HG02571 (cell line): ENCODE measurements around the gene KMT2E.

ENCODE experiments used
- ATAC-seq: cut with Tn5 transposase; IDR thresholded peaks from one replicate; pipeline ENCODE4 v1.9.1; 2021; ENCODE audit warnings: mild to moderate bottlenecking, moderate library complexity; ENCODE audit not compliant: unreplicated experiment

Gene KMT2E

DNA sequence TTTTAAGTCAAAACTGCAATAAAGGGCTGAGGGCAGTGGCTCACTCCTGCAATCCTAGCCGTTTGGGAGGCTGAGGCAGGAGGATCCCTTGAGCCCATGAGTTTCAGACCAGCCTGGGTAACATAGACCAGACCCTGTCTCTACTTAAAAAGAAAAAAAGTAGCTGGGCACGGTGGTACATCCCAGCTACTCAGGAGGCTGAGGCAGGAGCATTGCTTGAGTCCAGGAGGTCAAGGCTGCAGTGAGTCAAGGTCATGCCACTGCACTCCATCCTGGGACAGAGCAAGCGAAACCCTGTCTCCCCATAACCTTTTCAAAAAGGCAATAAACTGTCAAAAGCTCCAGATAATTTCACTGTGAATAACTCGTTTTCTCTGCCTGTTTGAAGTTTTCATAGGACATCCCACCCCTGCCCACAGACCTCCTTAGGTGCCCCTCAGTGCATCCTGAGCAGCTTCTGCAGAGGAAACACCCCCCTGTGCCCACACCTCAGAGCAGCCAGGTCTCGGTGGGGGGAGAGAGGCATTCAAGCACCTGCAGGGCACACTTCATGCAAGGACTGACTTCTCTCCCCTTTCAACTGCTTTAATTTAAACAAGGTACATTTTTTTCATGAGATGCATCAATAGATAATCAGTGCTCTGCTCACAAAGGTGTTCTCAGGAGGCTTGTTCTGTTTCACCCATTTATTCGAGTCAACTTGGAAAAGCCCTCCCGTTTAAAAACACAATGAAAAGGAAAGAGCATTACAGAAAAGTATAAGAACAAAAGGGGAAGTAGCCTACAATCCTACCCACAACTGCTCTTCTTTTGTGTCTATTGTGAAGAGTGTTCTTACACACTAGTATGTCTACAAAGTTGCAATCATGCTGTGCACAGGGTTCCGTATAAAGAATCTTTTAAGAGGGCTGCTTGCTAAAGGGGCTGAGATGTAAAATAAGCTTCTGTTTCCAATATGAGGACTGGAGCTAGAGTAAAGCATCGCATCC lies 104.9 kb downstream of the KMT2E start:
- no peak for ATAC-seq

DNA sequence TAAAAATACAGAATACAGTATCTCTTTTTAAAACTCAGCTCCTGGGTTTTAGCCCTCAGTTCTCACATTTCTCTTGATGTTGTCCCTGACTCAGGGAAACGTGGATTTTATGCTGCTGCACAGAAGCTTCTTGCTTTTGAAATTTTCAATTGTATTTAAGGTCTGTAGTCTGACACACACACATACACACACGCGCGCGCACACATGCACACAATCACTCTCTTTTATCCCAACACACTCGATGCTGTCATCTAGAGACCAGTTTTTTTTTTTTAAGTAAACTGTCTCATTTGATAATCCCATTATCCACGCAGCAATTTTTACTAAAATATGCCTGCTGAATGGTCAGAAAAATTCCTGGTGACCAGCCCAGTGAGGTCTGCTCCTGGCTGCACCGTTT lies 108.6 kb downstream of the KMT2E start:
- no peak for ATAC-seq

DNA sequence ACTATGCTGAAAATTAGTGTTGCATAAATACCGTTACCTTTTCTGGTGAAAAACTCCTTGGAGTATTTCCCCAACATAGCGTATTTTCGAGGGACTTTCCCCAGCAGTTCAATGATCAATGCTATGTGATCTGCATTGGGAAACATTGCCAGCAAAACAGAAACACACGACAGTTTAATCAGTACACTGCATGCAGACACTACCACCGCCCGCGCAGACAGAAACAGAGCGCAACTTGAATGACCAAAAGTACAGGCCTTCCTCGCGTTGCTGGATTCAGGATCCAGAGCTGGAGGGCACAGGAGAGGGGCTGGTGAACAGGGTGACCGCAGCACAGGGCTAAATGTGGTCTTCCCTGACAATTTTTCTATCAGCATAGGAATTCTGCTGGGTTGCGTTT lies 111.7 kb downstream of the KMT2E start:
- ATAC-seq: no peak

DNA sequence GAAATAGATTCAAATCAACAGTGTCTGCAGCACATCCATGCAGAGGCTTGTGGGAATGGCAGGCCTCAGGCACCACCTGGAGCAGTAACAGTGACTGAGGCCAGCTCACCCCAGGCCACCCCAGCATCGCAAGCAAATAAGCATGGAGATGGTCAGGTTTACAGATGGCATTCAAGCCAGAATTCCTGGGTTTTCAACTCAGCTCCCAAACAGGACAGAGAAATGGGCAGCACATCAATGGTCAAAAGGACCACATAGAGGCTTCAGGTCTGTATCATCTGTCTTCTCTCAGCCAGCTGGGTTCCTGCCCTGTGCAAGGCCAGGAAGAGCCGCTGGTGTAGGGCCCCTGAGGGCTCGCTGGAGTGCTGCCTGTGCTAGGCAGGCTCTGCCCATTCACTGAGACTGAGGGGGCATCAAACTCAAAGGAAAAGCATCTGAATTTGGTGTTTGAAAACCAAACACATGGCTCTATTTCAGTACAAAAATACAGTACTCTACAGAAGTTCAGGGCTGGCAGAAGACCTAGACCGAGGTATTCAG lies 112.5 kb downstream of the KMT2E start:
- ATAC-seq: no peak

DNA sequence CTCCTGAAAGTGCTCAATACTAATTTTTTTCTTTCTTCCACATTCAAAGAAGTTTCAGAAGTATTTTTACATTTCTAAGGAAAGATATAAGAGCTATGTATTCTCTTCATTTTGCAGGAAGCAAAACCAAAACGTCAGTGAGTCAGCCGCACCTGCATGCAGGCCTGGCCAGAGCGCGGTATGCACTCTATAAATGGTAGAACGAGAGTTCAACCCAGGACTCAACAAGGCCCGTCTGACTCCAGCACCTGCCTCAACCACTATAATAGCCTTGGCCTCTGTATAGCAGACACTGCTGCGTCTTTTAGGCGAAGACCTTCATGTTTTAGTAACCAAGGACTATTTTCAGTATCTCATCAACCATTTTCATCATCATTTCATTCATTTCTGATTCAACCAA lies 113.2 kb downstream of the KMT2E start:
- ATAC-seq: no peak

DNA sequence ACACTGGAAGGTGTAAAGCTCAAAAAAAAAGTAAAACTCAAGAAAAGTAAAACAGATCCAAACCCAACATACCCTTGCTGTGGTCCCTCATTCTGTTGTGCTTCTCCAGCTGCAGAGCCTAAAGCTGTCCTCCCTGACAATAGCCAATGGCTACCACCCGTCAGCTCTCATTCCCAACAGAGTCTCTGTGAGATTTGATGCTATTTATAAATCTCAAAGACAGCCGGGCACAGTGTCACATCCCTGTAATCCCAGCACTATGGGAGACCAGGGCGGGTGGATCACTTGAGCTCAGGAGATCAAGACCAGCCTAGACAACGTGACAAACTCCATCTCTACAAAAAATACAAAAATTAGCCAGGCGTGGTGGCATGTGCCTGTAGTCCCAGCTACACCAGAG lies 116.0 kb downstream of the KMT2E start:
- no peak for ATAC-seq

DNA sequence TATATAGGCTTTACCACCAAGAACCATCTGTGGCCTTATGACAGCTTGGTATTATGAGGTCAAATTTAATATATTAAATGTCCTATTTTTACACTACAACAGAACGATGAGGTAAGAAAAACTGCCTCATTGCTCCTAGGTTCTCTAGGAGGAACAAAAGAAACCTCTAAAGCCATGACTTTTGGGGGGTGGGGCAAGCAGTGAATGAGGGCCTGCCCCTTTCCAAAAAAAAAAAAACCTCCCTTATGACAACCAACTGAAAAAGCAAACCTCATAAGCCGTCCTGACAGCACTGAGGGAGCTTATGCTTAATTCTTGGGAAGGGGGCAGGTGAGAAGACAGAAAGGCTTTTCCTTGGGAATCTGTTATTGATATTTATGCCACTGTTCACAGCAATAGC lies 116.6 kb downstream of the KMT2E start:
- no peak for ATAC-seq

DNA sequence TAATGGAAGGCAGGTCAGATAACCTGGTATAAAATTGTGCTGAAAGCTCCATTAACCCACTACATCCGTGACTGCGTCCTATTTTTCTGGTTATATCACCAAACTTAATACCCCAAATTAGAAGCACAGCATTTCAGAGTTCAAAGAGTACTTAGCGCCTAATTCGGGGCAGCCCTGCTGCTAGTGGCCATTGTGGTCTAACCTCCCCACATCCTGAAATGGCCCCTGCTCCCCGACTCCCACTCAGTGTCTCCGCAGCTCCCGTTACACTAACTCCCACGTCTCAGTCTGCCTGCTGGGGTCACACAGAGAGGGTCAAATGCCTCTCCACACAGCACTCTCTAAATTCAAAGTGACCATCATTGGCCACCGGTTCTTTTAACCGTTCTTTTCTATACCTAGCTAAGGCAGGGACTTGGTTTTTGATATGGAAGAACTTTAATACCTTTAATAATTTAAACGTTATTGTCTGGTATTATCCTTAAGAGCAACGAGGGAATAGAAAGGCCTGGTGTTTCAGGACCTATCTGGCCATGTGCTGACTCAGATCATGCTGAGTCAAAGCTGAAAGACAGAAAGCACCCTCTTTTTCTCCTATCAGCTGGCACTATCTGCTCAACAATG lies 117.1 kb downstream of the KMT2E start:
- ATAC-seq: peak; percentile 75

DNA sequence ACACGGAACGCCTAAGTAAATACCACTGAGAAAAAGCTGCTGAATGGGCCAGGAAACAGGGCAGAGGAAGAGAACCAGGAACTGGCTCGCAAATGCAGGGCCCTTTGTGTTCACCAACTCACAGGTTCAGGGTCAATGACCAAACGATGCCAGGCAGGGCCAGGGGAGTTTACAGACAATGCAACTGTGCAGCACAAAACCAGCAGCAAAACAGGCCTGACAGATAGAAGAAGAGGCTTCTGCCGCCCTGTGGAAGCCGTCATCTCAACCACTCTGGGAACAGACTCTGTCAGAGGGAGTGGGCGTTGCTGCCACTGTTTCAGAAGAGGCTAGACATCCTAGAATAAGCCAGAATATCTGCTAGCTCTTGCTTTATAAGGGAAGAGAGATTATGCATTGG lies 117.9 kb downstream of the KMT2E start:
- ATAC-seq: no peak

DNA sequence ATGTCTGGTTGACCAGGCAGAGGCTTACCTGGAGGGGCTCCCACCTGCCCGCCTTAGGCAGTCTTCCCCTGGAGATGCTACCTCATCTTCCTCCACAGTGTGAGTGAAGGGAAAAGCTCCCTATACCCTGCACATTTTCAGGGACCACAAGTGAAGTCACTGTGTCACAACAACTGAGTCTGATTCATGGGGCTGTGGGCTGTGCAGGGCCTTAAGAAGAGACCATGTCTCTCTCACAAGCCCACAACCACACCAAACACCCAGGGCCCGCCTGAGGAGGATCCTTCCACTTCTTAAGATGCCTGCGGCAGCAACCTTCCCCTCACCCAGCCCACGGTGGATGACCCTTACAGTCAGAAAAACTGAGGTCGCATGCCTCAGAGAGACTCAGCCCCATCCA lies 118.3 kb downstream of the KMT2E start:
- no peak for ATAC-seq

DNA sequence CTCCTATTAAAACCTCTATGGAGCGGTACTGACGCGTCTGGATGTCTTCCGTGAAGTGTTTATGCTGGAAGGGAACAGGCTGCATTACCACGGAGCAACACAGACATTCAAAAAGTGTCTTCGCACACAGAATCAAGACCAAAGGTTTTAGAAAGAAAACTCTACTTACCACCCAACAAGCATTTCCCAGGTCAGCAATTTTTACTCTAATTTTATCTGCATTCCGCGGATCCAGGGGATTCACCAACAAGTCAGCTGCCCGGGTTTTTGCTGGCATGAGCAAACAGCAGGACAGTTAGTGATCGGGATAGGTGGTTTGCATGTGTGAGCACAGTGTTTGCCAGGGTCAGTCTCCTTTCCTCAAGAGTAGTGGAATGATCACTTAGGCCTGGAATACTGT lies 118.8 kb downstream of the KMT2E start:
- ATAC-seq: no peak

DNA sequence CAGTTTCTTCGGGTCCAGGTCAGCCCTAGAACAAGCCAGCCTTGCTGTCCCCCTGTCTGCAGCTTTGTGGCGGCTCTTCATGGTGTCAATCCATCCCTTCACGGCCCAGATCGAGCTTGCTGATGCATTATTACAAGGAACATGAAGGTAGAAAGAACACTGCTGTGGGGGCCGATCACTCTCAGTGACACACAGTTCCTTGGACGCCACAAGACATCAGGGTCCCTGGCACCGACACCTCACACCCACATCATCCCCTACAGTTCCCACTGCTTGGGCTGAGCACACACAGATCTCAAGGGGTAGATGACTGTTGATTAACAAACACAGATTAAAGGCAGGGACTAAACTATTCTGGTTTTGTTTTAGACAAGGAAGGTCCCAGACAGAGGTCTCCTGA lies 119.4 kb downstream of the KMT2E start:
- no peak for ATAC-seq

DNA sequence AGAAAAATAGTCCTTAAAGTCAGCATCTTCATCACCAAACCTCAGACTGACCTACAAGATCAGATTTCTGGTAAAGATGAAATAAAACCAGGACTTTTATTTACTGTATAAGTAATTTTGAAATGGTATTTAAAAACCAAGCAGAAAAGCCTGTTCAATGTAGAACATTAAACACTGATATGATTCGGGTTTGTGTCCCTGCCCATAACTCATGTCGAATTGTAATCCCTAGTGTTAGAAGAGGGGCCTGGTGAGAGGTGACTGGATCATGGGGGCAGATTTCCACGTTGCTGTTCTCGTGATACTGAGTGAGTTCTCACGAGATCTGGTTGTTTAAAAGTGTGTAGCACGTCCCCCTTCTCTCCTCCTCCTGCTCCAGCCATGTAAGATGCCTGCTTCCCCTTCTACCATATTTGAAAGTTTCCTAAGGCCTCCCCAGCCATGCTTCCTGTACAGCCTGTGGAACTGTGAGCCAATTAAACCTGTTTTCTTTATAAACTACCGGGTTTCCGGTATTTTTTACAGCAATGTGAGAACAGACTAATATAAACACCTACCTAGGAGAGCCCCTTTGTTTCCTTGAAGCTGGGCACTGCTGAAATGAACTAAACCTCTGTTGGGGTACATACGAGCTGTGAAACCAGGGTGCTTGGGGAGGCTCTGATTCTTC lies 120.1 kb downstream of the KMT2E start:
- no peak for ATAC-seq

DNA sequence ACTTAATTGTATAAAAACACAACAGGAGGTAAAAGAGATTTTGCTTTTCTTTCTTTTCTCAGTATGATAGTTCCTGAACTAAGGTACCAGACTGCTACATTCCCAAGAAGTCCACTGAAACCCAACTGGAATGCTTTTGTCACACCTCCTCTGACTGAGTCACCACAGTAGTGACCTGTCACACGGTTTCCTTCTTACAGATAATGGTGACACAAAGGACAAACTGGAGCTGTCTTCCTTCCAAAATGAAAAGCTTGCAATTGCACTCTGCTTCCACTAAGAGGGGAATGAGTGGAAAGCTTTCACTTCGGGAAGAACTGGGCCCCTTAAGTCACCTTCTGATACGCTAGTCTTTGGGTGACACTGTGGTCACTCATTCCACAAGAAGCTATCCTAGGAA lies 122.2 kb downstream of the KMT2E start:
- no peak for ATAC-seq

DNA sequence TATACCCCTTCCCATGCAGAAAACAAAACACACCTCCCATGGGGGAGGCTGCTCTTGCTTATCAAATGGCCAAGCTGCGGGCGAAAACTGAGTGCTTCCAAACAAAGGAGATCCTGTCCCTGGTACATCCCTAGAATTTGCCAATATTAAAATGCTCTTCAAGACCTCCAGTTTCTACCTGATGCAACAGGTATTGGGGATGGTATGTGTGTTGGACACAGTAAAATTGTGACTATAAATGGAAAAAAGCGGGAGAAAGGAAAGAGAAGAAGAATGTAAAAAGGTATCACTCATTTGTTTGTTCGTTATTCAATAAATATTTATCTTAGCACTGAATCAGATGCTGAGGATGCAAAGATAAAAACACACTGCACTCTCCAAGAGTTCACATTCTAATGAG lies 123.9 kb downstream of the KMT2E start:
- no peak for ATAC-seq

DNA sequence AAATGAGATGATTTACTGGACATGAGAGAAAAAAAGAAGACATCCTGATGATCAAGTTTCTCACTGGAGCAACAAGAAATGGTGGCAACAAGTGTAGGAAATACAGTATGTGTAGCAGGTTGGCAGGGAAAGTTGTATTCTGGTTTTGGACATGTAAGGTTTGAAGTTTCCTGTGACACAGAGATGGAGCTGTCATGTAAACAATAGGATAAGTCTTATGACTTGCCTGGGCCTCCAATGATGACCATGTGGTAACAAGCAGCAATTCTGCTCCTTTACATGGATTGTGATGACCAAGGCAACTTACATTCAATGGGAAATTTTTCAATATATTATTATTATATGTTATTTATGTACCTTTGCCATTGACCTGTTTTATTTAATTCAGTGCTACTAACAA lies 125.4 kb downstream of the KMT2E start:
- ATAC-seq: no peak

DNA sequence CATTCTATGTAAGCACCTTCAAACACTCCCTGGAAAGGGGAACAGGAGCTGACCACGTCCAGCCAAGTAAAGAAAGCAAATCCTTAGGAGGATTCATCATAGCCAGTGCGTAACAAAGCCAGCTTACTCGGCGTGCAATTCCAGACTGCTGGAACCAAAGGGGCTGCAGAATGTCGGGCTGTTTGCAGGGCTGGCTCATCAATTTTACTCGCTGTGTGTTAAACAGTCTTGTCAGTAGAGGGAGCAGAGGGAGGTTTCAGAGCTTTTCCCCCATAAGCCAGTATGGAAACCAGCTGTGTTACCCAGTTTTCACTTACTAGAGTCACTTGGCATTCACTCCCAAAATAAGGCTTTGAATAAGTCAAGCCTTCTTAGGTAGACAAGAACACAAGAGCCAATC lies 127.1 kb downstream of the KMT2E start:
- no peak for ATAC-seq

DNA sequence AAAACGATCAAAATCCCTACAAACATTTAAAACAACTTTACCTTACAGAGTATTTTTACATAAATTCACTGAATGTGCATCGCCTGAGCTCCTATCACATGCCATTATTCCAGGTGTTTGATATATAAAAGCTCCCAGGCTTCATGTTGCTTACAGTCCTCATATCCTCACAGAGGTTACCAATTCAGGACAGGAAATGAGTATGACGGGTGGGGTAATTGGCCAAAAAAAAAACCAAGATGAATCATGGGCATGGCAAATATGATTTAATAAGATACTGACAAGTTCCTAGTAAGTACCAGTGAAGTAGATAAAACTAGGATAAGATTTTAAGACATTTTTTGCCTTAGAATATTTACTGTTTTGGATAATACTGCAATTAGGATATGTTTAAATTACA lies 135.8 kb downstream of the KMT2E start:
- no peak for ATAC-seq

DNA sequence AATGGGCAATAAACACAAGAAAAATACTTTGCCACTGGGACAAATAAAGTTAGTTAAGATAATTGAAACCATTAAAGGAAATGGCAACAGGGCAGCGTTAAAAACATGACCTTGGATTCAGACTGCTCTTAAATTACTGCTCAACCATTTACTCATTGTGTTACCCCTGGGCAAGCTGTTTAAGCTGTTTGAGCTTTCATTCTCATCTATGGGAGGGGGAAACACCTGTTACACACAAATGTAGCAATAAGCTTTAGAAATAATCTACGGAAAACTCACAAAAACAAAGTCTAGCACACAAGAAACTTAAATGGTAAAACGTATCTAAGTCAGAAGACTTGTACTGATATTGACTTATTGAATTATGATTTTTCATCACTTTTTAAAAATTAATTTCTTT lies 137.1 kb downstream of the KMT2E start:
- no peak for ATAC-seq

DNA sequence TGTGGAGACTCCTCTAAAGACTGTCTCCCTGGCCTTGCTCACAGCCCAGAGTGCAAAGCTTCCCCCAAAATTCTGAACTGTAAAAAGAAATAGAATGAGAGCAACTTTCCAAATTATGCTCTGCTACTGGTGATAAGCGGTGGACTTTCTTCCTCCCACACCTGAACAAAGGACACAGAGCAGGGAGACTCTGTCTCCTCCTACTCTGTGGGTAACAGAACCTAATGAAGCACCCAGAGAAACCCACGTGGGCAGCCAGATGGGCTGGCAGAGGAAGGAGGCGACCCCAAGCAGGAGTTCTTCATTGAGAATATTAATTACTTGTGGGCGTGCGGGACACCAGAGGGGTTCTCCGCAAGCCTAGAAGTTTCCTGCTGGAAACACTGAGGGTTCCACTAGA lies 139.5 kb downstream of the KMT2E start:
- ATAC-seq: no peak

DNA sequence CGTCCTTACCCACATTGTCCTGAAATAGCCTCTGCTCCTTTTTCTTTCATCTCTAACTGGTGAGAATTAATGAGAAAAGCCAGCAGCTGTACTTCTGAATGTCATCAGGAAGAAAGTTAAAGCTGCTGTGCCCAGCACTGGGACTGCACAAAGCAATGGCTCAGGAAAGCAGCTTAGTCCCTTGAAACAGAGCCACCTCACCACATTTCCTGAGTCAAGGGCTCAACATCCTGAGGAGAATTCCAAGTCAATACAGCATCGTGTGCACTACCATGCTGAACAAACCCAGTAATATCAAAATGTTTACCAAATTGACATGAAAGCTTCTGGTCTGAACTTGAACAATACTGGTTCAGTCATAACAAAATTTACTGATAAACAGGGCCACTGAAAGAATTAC lies 140.1 kb downstream of the KMT2E start:
- no peak for ATAC-seq

DNA sequence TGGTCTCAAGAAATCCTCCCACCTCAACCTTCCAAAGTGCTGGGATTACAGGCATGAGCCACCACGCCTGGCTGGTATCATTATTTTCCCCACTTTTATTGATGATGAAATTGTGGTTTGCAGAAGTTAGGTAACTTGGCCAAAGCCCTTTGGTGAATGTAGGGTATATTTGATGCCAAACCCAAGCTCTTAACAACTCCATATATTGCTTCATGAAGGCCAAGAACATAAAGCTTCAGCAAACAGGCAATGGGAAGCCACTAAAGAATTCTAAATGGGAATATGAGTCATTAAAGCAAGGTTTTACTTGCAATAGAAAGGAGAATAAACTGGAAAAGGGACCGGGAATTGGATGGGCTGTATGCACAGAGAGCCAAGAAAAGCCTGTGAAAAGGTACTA lies 142.7 kb downstream of the KMT2E start:
- no peak for ATAC-seq
